Stimulated activated CD8-positive, alpha-beta memory T cell treated with anti-CD3 and anti-CD28 coated beads, Interleukin-15, amount 100 ng/mL, for 24 hours (primary cell): ENCODE data around the gene EFCAB12.
"Not testable (repeated sequence)": the region's sequence is repeated elsewhere in the genome, so short reads cannot be mapped to it uniquely, and the experiment has no call there.

Source experiments
- DNase-seq: peaks from one replicate; pipeline ENCODE4 v3.0.0-alpha.2; 2020; ENCODE audit warnings: low read depth

Gene EFCAB12

GRCh38 chr3:129365296-129366136 is 62.9 kb downstream of the EFCAB12 start:
- no peak for DNase-seq

- not testable (repeated sequence) for DNase-seq
Observed at GRCh38 chr3:129364811-129365210, 63.6 kb downstream of the EFCAB12 start.

- DNase-seq = not testable (repeated sequence)
Observed at GRCh38 chr3:129363356-129363755, 65.1 kb downstream of the EFCAB12 start.

- no peak for DNase-seq
Observed at GRCh38 chr3:129360705-129361460, 67.6 kb downstream of the EFCAB12 start.

- no peak for DNase-seq
Observed at GRCh38 chr3:129360171-129360611, 68.2 kb downstream of the EFCAB12 start.

GRCh38 chr3:129358772-129359371 is 69.6 kb downstream of the EFCAB12 start:
- DNase-seq = no peak

GRCh38 chr3:129358177-129358771 is 70.2 kb downstream of the EFCAB12 start:
- no peak for DNase-seq

GRCh38 chr3:129357616-129358015 is 70.8 kb downstream of the EFCAB12 start:
- DNase-seq = no peak

- DNase-seq = no peak
Observed at GRCh38 chr3:129356756-129357425, 71.5 kb downstream of the EFCAB12 start.

- no peak for DNase-seq
Observed at GRCh38 chr3:129353589-129353941, 74.9 kb downstream of the EFCAB12 start.

GRCh38 chr3:129352650-129353588 is 75.5 kb downstream of the EFCAB12 start:
- DNase-seq = no peak

GRCh38 chr3:129352045-129352444 is 76.4 kb downstream of the EFCAB12 start:
- no peak for DNase-seq
